AG20443 (cell line): Measurements from ENCODE around the gene POLR3K.
"Not testable (repeated sequence)": the region's sequence is repeated elsewhere in the genome, so short reads cannot be mapped to it uniquely, and the experiment has no call there.

Source experiments
- DNase-seq: peaks from one replicate; pipeline ENCODE4 v3.0.0; 2012; ENCODE audit warnings: low spot score, mixed read lengths

Gene POLR3K

GRCh38 chr16:63998-64913 is 10.8 kb upstream of the POLR3K start:
- DNase-seq = no peak

- DNase-seq = no peak
Measured at GRCh38 chr16:63466-63865, 10.1 kb upstream of the POLR3K start.

GRCh38 chr16:62968-63391 is 9.6 kb upstream of the POLR3K start:
- DNase-seq = no peak

GRCh38 chr16:62283-62967 is 9.0 kb upstream of the POLR3K start:
- no peak for DNase-seq

- no peak for DNase-seq
Measured at GRCh38 chr16:61879-62281, 8.5 kb upstream of the POLR3K start.

GRCh38 chr16:60929-61878 is 7.8 kb upstream of the POLR3K start:
- no peak for DNase-seq

- DNase-seq = no peak
Measured at GRCh38 chr16:60166-60565, 6.8 kb upstream of the POLR3K start.

- DNase-seq = no peak
Measured at GRCh38 chr16:59440-60059, 6.1 kb upstream of the POLR3K start.

- DNase-seq = no peak
Measured at GRCh38 chr16:58491-59439, 5.4 kb upstream of the POLR3K start.

GRCh38 chr16:57711-58110 is 4.3 kb upstream of the POLR3K start:
- no peak for DNase-seq

GRCh38 chr16:56231-56927 is 3.0 kb upstream of the POLR3K start:
- DNase-seq = no peak

GRCh38 chr16:55571-56136 is 2.2 kb upstream of the POLR3K start:
- DNase-seq = no peak

- DNase-seq = no peak
Measured at GRCh38 chr16:54237-54581, 801 bp upstream of the POLR3K start.

GRCh38 chr16:50769-51591 is 2.4 kb downstream of the POLR3K start:
- no peak for DNase-seq

- DNase-seq = no peak
Measured at GRCh38 chr16:47234-47633, 6.2 kb downstream of the POLR3K start.

GRCh38 chr16:46510-46909 is 6.9 kb downstream of the POLR3K start:
- DNase-seq = not testable (repeated sequence)

- DNase-seq = no peak
Measured at GRCh38 chr16:45454-45853, 8.0 kb downstream of the POLR3K start.

GRCh38 chr16:44655-45054 is 8.8 kb downstream of the POLR3K start:
- DNase-seq = no peak

- DNase-seq = no peak
Measured at GRCh38 chr16:43294-43693, 10.1 kb downstream of the POLR3K start.
